Nephron progenitor cell (in vitro differentiated cells): ENCODE results near the gene SHB.

Experiments used
- DNase-seq: peaks from one replicate; pipeline ENCODE4 v3.0.0; 2021
- H3K27ac Mint-ChIP-seq: 2 replicates; pipeline ENCODE4 v1.8.0; 2021; ENCODE audit warnings: mild to moderate bottlenecking, moderate library complexity, mixed read lengths
- H3K27me3 Mint-ChIP-seq: 2 replicates; pipeline ENCODE4 v1.8.0; 2021; ENCODE audit warnings: mild to moderate bottlenecking, low read depth, mixed read lengths; ENCODE audit not compliant: poor library complexity
- H3K36me3 Mint-ChIP-seq: 2 replicates; pipeline ENCODE4 v1.8.0; 2021; ENCODE audit warnings: low read depth, mixed read lengths
- H3K4me1 Mint-ChIP-seq: 2 replicates; pipeline ENCODE4 v1.8.0; 2021; ENCODE audit warnings: mixed read lengths
- H3K4me3 Mint-ChIP-seq: 2 replicates; pipeline ENCODE4 v1.8.0; 2021; ENCODE audit warnings: mild to moderate bottlenecking, moderate library complexity, mixed read lengths
- H3K9me3 Mint-ChIP-seq: 2 replicates; pipeline ENCODE4 v1.8.0; 2021; ENCODE audit warnings: mild to moderate bottlenecking, moderate library complexity, mixed read lengths
- TF ChIP-seq, protein P1 (sequence below): fragments of 200-600 bp; sonication (generic); IDR thresholded peaks from 2 replicates; pipeline ENCODE4 v1.5.0; 2021; ENCODE audit warnings: antibody characterized with exemption

SHB gene

DNA sequence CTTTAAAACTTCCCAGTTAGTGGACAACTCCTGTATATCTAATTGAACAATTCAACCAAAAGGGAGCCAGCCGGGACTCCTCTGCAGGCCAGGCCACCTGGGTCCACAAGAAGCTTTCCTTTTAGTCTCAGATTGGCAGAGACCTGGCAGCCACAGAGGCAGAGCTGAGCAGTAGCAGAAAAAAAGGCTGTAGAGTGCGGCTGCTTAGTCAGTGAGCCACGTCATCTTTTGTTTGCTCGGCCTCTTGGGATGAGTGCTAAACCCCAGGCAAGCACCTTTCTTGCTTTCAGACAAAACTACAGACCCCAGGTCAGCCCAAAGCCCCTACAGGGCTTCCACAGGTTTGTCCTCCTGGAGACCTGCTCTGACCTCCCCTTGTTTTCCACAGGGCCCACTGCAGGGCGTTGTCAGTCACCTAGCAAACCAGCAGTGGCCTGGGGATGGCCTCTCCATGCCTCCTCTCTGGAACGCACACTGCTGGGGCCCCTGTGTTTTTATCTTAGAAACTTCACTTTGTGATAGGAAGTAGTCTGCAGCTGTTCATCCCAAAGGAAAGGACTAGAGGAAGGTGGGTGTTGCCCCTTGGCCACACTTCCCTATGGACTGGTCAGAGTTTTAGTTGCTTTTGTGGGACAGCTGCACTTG, 49.9 kb downstream of the SHB start:
- Mint-ChIP-seq H3K36me3 (peaks cover 6% of the 10 kb centered on the region), H3K4me1 (peaks cover 87% of the 10 kb centered on the region), H3K4me3 (no peak overlapping the region), H3K27me3 (no peaks in the 10 kb centered on the region), H3K9me3 (no peaks in the 10 kb centered on the region), H3K27ac (no peak overlapping the region)
- TF ChIP-seq, protein P1, sequence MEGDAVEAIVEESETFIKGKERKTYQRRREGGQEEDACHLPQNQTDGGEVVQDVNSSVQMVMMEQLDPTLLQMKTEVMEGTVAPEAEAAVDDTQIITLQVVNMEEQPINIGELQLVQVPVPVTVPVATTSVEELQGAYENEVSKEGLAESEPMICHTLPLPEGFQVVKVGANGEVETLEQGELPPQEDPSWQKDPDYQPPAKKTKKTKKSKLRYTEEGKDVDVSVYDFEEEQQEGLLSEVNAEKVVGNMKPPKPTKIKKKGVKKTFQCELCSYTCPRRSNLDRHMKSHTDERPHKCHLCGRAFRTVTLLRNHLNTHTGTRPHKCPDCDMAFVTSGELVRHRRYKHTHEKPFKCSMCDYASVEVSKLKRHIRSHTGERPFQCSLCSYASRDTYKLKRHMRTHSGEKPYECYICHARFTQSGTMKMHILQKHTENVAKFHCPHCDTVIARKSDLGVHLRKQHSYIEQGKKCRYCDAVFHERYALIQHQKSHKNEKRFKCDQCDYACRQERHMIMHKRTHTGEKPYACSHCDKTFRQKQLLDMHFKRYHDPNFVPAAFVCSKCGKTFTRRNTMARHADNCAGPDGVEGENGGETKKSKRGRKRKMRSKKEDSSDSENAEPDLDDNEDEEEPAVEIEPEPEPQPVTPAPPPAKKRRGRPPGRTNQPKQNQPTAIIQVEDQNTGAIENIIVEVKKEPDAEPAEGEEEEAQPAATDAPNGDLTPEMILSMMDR, result no peak
- DNase-seq, result no peak

DNA sequence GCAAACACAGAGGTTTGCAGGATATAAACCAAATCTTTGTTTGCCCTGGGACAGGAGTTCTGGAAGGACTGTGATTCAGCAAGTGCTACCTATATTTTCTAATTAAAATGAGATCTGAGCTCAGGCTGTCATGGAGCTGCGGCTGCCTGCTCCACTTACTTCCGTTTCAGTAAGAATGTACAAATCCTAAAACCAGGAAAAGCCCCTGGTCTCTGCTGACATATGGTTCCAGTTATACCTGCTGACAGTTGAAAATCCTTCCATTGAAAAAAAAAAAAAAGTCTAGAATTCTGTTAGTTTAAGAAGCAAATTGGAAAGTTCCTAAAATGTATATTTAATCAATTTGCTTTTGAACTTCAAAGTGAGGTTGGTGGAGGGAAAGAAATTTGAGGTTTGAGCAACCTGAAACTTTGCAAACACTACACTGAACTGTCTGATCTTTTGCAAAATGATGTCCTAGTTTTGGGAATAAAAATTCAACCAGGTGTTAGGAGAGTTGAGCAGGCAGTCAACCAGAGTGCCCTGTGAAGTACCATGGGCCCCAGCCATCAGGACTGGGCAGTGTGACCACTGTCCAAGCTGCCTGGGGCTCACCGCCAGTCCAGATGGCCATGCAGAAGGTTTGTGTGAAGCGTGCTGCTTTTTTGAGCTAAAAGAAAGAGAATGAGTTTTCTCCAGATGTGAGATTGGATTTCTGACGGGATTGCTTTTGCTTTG, 50.6 kb downstream of the SHB start:
- no peak for DNase-seq
- peak overlapping the region; percentile 31 for H3K27ac Mint-ChIP-seq
- no peaks in the 10 kb centered on the region for H3K27me3 Mint-ChIP-seq
- H3K4me1 Mint-ChIP-seq, result peaks cover 80% of the 10 kb centered on the region
- no peaks in the 10 kb centered on the region for H3K9me3 Mint-ChIP-seq
- H3K36me3 Mint-ChIP-seq, result peaks cover 6% of the 10 kb centered on the region
- no peak overlapping the region for H3K4me3 Mint-ChIP-seq
- TF ChIP-seq, protein P1, result no peak

DNA sequence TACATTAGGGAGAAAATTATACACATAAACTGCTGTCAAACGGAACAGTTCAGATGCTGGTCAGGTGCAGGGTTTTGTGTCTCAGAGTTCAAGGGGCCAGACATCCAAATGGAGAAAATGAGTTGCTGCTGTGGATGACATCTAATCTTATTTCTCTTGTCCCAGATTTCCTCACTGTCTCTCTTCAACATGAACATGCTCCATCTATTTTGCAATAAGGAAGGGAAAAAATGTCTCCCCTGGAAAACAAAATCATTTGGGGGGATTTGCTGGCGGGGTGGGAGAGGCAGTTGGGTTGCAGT, 51.2 kb downstream of the SHB start:
- Mint-ChIP-seq H3K36me3 (peaks cover 6% of the 10 kb centered on the region), H3K4me3 (peak overlapping the region; percentile 16), H3K4me1 (peaks cover 77% of the 10 kb centered on the region), H3K9me3 (no peaks in the 10 kb centered on the region), H3K27me3 (no peaks in the 10 kb centered on the region), H3K27ac (peak overlapping the region; percentile 12)
- TF ChIP-seq, protein P1, result no peak
- DNase-seq, result no peak

DNA sequence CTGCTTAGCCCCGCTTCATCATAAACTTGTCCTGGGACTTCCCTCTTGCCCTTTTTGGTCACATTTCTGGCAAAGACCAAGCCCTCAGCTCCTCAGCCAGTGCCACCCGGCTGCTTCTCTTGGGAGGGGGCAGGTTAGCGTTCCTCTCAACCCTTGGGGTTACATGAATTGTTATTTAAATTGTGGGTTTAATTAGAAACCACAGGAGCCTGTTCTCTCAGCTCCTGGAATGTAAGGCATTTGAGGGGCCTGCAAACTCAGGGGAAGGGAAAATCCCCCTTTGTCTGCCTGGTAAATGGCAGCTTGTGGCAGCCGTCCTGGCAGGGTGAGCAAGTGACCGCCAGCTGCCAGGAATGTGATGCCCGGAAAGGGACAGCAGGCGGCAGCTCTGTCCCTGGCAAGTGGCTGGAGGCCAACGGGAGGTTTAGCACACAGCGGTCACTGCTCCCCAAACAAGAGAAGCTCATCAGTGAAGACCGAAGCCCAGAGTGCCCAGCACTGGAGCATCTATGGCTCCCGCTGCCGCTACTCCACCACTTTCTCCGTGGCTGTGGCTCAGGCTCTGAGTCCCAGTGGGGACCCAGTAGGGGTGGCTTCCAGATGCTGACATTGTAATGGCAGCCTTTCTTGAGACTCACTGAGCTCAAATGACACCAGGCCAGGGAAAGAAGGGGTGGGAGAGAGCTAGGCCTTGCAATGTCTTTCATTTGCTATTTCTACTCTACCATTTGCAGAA, 51.7 kb downstream of the SHB start:
- Mint-ChIP-seq H3K36me3 (peaks cover 6% of the 10 kb centered on the region), H3K4me3 (peak overlapping the region; percentile 16), H3K9me3 (no peaks in the 10 kb centered on the region), H3K4me1 (peaks cover 75% of the 10 kb centered on the region), H3K27me3 (no peaks in the 10 kb centered on the region), H3K27ac (peak overlapping the region; percentile 27)
- TF ChIP-seq, protein P1, result peak; percentile 45
- peak; percentile 62 for DNase-seq

DNA sequence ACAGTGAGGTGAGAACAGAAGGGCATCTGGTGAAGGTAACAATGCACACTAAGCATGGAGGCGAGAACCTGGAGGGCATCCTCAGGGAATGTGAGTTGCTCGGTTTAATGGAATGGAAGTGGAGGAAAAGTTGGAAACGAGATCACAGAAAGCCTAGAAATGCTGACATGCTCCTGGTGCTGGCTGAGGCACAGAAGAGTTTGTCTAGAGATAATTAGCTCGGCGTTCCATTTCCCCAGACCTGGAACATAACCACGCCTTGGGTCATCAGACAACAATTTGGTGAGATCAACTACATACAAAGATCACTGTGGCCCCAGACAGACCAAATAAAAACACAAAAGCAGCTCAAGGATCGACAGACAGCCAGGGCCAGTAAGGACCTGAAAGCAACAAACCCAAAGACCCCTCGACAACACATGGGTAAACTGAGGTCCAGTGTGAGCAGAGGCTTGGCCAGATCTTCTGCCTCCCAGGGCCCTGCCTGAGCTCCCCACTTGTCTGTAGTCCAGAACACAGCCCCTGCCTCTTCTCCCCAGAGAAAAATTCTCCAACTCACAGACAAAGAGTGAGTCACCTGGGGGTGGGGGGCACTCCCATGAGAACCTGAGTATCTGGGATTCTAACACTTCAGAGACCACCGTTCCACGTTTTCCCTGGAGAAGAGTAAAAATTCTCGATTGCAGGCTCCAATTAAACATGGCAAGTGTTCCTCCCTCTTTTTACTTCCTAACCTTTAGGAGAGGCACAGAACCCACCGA, 52.5 kb downstream of the SHB start:
- Mint-ChIP-seq H3K4me3 (no peak overlapping the region), H3K9me3 (no peaks in the 10 kb centered on the region), H3K27me3 (no peaks in the 10 kb centered on the region), H3K4me1 (peaks cover 67% of the 10 kb centered on the region), H3K27ac (no peak overlapping the region), H3K36me3 (peaks cover 6% of the 10 kb centered on the region)
- no peak for DNase-seq
- TF ChIP-seq, protein P1, result no peak
